ENCODE data around the gene NSUN3.
"Not testable (repeated sequence)": the region's sequence is repeated elsewhere in the genome, so short reads cannot be mapped to it uniquely, and the experiment has no call there.

NSUN3 gene

DNA sequence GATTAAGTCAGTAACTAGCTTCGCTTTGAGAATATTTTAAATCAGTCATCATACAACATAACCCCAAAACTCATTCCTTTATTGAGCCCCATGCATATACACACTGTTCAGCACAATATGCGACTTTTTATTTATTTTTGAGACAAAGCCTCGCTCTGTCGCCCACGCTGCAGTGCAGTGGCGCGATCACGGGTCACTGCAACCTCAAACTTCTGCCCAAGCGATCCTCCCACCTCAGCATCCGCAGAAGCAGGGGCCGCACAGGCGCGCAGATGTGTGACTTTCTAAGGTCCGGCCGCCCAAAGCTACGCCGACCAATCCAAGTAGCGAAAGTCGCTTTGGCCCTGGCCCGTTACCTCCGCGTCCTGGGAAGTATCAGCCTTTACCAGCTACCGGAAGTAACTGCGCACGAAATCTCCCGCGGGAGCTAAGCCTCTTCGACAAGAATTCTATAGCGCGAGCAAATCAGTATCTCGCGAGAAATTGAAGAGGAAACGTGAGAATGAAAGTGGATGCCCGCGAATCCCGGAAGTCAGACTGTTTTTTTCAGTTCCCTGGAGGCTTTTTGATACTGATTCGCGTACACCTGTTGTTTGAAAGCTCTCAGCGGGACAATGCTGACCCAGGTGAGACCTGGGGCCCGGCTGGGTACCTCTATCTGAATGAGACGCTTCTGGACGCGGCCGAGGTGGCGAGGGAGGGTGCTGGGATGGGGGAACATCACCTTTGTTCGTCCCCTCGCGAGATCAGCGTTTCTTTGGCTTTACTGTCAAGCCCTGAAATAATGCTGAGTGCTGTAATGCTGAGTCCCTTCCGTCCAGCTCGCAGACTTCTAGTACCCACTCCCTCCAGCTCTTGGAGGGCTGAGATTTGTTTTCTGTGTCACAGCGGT is at the start of gene NSUN3, which contains the start of gene DHFR2:
Gene NSUN3 (plus strand): TSS at position 549 of the 892 bp plus-strand sequence. CDS start 66 bp downstream, at position 615.
Gene DHFR2 (minus strand): TSS at position 404 of the 892 bp plus-strand sequence. CDS start 1,405 bp downstream, outside the sequence.
- peak; percentile 63 for DNase-seq (ENCODE audit: low read depth)

DNA sequence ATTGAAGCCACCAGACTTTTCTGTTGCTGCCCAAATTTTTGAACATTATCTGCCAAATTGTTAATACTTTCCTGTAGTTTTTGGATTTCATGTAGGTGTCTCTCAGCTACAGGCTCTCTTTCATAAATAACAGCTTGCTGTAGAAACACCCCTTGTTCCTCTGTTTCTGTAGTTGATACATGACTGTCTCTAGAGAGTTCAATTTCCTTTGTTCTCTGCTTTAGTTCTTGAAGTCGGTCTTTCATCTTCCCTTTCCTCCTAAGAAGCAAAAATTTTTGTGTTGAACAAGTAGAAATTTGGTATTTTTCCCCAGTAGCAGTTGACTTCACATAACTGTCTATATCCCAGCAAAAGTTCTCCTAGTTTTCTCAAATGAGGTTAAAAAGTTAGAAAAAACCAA is 47.8 kb upstream of the NSUN3 start:
- no peak for DNase-seq (ENCODE audit: low read depth)

DNA sequence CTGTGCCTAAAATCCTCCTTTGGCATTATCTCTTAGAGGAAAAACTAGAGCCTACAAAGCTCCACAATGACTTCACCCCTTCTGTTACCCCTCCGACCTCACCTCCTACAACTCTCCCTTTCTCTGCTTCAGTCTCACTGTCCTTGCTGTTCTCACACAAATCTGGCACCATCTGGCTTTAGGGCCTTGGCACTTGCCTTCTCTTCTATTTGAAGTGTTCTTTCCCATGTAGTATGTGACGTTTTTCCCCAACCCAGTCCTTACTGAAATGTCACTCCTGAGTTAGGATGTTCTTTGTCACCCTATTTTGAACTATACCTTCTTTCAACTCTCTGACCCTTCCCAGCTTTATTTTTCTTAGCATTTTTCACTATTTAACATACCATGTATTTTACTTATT is 43.2 kb upstream of the NSUN3 start:
- DNase-seq (ENCODE audit: low read depth): no peak

DNA sequence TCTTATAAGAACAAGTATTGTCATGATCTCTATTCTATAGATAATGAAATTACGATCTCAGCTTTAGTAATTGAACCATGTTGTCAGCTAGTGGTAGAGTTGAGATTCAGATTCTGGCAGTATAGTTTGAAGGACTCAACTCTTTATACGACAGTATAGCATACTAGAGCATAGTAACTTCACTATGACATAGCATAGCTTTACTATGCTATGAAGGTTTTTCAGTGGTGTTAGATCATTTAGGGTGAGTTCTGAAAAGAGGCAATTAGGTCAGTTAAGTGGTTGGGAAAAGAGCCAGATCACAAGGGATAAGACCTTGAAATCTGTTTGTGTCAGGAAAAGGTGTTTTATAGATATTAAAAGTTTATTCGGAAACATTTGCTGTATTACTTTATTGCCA is 42.6 kb upstream of the NSUN3 start:
- no peak for DNase-seq (ENCODE audit: low read depth)

DNA sequence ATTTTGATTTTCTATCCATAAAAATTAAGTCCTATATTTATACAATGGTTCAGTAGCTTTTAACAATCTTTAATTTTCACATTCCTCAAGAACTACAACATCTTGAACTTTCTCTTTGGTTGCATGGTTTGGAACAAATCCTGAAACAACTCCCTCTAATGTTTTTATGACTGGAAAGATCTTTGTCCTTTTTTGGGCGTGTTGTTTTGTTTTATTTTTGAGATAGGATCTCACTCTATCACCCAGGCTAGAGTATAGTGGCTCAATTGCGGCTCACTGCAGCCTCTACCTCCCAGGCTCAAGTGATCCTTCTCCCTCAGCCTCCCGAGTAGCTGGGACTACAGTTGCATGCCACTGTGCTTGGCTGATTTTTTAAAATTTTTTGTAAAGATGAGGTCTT is 38.5 kb upstream of the NSUN3 start:
- DNase-seq (ENCODE audit: low read depth): no peak

DNA sequence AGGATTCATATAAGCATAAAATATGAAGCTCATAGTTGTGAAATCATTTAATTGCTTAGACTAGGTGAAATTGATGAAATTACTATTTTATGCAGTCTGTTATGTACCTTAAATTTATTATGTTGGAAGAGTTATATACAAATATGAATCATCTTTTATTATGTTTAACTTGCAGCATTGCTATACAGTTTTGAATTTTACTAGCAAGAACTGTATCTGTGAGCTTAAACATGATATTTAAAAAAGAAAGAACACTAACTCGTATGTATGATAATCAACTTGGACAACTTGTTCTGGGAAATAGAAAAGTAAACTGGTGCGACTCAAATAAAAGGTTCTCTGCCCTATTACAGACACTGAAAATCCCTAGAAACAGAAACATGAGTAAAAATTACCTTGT is 36.2 kb upstream of the NSUN3 start:
- no peak for DNase-seq (ENCODE audit: low read depth)

DNA sequence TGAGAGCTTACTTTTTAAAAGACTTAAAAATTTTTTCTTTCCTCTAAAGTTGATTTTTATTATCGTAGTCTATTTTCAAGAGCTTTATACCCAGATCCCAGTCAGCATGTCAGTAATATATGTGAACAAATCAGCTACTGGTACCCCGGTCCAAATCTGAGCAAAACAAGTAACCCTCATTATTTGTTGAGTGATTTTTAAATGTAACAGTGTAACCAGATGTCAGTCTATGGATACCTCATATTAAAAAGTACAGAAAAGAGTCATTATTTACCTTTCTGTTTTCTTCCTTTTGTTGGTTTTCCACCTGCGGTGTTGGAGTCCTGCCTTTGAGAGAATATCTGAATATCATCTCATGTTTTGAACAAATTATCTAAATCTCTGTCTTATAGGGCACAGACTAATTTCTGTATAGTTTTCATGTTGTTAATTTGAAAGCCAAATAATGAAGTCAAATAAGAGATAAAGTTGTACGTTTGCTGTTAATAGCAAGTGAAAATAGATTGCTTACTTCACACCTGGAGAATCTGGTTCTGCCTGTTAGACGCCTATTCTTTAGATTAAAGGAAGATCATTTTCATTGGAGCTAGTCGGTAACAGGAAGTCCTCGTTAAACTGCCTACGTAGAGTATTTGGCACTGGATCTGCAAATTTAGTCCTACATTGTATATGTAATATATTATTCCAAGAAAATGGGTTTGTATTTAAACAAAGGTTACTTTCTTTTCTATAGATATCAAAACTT is 34.6 kb upstream of the NSUN3 start, which contains the start of gene STX19:
Gene STX19 (minus strand): TSS at position 505 of the 745 bp plus-strand sequence. CDS start 13,328 bp downstream, outside the sequence.
- no peak for DNase-seq (ENCODE audit: low read depth)

DNA sequence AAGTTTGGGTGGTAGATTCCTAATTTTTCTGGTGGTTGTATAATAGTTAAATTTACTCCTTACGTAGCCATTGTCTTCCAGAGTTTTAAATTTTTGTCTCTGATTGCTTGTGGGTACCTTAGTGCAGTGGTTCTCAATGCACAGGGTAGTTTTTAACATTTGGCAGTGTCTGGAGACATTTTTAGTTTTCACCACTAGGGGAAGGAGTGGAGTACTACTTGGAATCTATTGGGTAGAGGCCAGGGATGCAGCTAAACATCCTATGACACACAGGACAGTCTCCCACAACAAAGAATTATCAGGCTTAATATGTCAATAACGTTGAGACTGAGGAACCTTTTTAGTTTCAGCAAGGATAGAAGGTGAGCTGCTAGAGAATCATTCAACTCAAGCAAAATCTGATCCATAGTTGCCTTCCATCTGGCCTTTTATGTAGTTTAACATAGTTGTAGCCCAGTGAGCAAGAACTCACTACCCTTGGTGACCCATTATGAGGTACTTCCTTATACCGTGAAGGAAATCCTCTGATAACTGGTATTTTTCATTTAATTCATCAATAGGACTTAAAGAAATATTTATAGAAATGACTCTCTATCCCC is 25.9 kb upstream of the NSUN3 start:
- DNase-seq (ENCODE audit: low read depth): no peak

DNA sequence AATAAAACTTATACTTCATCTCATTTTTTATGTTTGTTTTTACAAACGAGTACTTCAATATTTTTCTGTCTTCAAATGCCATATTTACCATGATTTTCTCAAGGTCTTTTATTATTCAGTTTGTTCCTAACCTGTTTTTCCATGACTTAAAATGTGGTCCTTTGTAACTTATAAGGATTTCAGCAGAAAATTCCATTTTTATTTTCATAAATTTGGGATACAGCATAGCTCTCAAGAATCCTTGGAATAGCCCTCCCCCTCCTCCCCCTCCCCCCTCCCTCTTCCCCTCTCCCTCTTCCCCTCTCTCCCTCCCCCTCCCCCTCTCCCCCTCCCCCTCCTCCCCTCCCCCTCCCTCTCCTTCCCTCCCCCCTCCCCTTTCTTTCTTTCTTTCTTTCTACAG is 19.6 kb upstream of the NSUN3 start:
- no peak for DNase-seq (ENCODE audit: low read depth)

DNA sequence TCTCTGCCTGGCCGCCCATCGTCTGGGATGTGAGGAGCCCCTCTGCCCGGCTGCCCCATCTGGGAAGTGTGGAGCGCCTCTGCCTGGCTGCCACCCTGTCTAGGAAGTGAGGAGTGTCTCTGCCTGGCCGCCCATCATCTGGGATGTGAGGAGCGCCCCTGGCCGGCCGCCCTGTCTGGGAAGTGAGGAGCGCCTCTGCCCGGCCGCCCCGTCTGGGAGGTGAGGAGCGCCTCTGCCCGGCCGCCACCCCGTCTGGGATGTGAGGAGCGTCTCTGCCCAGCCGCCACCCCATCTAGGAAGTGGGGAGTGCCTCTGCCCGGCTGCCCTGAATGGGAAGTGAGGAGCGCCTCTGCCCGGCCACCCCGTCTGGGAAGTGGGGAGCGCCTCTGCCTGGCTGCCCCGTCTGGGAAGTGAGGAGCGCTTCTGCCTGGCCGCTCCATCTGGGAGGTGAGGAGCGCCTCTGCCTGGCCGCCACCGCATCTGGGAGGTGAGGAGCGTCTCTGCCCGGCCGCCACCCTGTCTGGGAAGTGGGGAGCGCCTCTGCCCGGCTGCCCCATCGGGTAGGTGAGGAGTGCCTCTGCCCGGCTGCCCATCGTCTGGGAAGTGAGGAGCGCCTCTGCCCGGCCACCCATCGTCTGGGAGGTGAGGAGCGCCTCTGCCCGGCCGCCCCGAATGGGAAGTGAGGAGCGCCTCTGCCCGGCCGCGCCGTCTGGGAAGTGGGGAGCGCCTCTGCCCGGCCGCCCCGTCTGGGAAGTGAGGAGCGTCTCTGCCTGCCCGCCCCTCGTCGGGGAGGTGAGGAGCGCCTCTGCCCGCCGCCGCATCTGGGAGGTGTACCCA is 18.5 kb upstream of the NSUN3 start:
- DNase-seq (ENCODE audit: low read depth): not testable (repeated sequence)

DNA sequence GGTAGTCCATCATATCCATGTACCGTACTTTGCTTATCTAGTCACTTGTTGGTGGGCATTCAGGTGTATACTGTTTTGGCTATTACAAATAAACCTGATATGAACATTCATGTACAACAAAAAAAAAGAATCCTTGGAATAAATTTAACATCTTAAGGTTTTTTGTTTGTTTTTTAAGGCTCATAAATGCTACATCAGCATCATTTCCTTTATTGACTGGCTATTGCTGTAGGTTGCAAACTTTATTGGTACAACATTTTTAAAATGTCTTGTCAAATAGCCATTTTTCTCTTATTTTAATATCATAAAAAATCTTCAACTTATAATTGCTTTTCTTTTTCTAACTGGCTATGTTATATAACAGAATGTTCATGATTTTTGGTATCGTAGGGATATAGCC is 16.3 kb upstream of the NSUN3 start:
- DNase-seq (ENCODE audit: low read depth): no peak

DNA sequence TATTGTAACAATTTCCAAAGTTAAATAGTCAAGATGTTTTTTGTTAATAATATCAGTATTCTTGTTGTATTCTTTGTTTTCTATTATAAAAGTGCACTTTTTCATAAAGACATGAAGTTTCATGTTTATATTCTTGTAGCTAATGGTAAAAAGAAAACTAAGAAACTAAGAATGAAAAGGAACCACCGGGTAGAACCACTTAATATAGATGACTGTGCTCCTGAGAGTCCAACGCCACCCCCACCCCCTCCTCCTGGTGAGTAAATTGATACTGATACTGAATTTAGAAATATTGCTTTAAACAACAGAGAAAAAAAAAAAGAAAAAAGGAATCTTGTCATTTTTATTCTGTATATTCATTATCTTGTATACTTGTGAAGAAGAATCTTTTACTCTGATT is 13.6 kb upstream of the NSUN3 start:
- no peak for DNase-seq (ENCODE audit: low read depth)

DNA sequence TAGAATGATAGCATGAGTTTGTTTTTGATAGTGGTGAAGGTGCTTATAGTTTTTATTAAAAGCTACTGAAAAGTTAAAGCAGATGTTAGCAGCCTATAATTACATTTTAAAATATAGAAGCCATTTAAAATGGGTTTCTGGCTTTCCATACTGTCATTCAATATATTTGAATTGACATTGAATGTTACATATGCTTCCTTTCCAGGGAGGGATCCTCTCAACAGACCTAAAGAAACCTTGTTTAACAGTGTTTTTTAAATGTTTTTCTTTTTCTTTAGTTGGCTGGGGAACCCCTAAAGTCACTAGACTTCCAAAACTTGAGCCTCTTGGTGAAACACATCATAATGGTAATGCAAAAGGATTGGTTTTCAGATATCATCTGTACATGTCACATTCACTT is 12.3 kb upstream of the NSUN3 start:
- no peak for DNase-seq (ENCODE audit: low read depth)

DNA sequence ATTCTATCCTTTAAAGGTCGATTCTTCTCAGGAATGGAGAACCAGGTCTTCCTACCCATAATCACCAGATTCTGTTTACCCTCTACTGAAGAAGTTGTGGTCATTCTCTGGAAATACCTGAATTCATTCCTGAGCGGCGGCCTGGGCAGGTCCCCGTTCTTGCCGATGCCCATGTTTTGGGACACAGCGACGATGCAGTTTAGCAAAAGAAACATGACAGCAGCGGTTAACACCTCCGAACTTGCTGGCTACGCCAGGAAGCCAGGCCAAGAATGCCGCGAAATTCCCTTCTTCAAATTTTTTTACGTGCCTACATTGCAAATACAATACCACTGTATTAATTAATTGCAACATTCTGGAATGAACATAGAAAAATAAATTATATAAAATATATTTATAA is 1.6 kb upstream of the NSUN3 start:
- no peak for DNase-seq (ENCODE audit: low read depth)

DNA sequence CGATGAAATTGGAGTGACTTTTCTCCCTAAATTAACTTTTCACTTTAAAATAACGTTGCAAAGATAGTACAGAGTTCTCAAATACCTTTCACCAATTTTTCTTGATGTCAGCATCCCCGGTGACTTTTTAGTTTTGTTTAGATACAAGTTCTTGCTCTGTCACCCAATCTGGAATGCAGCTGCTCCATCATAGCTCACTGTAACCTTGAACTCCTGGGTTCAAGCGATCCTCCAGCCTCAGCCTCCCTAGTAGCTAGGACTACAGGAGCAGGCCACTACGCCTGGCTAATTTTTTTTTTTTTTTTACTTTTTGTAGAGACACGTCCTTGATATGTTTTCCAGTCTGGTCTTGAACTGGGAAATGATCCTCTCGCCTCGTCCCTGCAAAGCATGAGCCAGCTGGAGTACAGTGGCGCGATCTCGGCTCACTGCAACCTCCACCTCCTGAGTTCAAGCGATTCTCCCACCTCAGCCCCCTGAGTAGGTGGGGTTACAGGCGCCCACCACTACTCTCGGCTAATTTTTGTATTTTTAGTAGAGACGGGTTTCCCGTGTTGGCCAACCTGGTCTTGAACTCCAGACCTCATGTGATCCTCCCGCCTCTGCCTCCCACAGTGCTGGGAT is 747 bp downstream of the NSUN3 start:
- no peak for DNase-seq (ENCODE audit: low read depth)

DNA sequence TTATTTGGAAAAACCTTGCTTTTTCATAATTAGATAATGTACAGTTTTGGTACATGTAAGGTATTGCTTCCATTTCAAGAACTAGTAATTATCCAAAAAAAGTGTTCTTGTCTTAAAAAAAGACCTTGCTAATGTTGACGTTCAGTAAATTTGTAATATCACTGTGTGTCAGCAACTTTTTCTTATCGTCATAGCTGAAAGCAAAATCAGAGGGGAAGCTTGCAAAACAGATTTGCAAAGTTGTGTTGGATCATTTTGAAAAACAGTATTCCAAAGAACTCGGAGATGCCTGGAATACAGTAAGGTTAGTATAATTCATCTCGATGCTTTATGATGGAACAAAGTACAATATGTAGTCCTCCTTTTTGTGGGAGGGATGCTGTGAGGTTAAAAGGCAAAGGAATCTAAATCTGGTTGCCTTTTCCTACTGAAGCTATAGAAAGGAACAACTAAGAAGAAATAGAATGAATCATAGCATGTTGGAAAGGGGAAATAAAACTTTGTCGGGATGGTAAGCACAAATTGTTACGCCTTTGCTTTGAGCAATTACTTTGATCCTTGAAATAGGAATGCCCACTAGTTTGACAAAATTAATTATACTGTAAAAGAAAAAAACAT is 1.5 kb downstream of the NSUN3 start:
- no peak for DNase-seq (ENCODE audit: low read depth)

DNA sequence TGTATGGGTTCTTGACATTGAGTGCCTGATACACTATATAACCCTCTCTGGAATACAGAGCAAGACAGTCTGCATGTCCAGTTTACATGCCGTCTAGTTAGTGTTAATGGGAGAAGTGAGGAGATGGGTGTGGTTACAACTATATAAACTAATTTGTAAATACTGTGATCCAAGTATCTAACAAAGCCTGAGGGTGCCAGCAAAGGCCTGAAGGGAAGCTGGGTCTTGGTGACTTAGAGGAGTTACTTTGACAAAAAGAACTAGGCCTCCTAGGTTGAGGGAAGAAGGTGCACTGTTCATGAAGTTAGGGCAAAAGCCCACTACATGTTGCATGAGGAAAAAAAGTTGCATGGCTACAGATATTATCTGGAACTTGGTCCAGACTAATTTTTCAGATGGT is 2.3 kb downstream of the NSUN3 start:
- no peak for DNase-seq (ENCODE audit: low read depth)

DNA sequence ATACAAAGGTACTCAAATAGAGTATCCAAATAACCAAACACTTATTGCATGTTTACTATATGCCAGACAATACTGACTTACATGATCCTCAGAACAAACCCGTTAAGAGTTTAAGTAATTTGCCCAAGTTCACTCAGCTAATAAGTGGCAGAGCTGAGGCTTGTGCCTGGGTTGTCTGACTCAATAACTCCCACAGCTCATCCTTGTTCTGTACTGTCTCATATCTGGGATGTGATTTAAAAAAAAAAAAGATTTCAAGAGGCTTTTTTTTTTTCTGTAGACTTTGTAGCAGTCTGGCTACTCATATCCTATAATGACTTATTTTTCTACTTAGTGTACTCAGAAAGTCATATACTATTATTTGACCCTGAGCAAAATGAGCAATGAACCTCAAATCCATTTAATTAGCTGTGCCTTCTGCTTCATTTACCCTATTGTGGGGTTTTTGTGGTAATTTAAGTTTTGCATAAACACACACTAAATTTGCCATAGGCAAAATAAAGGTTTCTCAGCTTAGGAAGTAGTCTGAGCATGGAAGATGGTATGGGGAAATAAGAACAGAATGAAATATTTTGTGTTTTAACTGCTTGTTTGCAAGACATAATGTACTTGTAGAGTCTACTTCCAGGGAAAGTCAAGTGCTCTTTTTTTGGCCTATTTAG is 3.1 kb downstream of the NSUN3 start:
- DNase-seq (ENCODE audit: low read depth): no peak

DNA sequence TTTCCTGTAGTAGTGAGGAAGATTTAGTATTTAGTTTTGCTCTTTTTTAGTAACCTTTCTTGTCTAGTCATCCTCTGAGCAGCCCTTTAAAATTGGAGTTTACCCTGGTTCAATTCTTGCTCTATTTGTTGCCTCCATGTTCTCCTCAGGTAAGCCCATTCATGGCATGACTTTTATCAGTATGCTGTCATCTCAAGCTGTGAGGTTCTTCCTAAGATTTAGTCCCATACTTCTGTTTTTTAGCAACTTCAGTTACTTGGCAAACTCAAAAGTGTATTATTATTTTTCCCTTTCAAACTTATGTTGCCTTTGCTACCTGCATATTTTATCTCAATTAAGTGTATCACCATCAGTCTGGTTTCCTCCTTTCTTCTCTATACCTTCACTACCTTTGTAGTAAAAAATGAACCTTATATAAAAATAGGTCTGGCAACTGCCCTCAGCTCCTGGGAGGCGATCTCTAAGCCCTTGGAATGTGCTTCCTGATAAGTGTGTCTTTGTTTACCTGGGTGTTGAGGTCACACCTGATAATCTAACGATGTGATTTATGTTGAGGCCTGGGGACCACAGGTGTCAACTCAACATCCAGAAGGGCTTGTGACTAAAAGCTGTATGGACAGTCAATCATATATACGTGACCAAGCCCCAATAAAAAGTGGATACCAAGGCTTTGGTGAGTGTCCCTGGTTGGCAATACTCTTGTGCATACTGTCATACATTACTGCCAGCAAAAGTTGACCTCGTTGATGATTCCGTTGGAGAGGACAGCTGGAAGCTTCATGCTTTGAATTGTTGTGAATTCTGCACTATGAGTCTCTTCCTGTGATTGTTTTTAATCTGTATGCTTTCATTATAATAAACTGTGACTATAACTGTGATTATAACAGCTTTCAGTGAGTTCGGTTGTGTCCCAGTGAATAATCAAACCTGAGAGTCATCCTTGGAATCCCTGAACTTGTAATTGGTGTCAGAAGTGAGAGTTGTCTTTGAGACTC is 3.9 kb downstream of the NSUN3 start:
- no peak for DNase-seq (ENCODE audit: low read depth)
